ENCODE measurements around the gene PDCD7.

- TF ChIP-seq POLR2A (IDR thresholded peaks at IDR 0.05) (no peak), CTCF (IDR thresholded peaks at IDR 0.05) (no peak)
Observed at GRCh38 chr15:65115542-65115941, 18.1 kb downstream of the PDCD7 start.
